HG03039 (cell line): ENCODE results near the gene LRBA.
"Not testable (repeated sequence)": the region's sequence is repeated elsewhere in the genome, so short reads cannot be mapped to it uniquely, and the experiment has no call there.

Experiments
- ATAC-seq: cut with Tn5 transposase; IDR thresholded peaks from one replicate; pipeline ENCODE4 v1.9.1; 2021; ENCODE audit warnings: mild to moderate bottlenecking, moderate library complexity; ENCODE audit not compliant: unreplicated experiment

Gene LRBA

GRCh38 chr4:151015459-151016347 is 619 bp upstream of the LRBA start:
- ATAC-seq: peak; percentile 74

GRCh38 chr4:151013944-151014343 is 1.1 kb downstream of the LRBA start:
- ATAC-seq: no peak

GRCh38 chr4:151013491-151013890 is 1.6 kb downstream of the LRBA start:
- no peak for ATAC-seq

- ATAC-seq: no peak
Measured at GRCh38 chr4:151012820-151013219, 2.3 kb downstream of the LRBA start.

GRCh38 chr4:151012376-151012775 is 2.7 kb downstream of the LRBA start:
- ATAC-seq: no peak

- no peak for ATAC-seq
Measured at GRCh38 chr4:151004222-151004621, 10.9 kb downstream of the LRBA start.

GRCh38 chr4:151000747-151001429 is 14.2 kb downstream of the LRBA start:
- no peak for ATAC-seq

- ATAC-seq: no peak
Measured at GRCh38 chr4:150999086-150999485, 16.0 kb downstream of the LRBA start.

- ATAC-seq: no peak
Measured at GRCh38 chr4:150997141-150997540, 17.9 kb downstream of the LRBA start.

- no peak for ATAC-seq
Measured at GRCh38 chr4:150994721-150995120, 20.4 kb downstream of the LRBA start.

GRCh38 chr4:150993577-150993976 is 21.5 kb downstream of the LRBA start:
- not testable (repeated sequence) for ATAC-seq

GRCh38 chr4:150990993-150991392 is 24.1 kb downstream of the LRBA start:
- ATAC-seq: no peak

- no peak for ATAC-seq
Measured at GRCh38 chr4:150990250-150990649, 24.8 kb downstream of the LRBA start.

- ATAC-seq: no peak
Measured at GRCh38 chr4:150988238-150988637, 26.8 kb downstream of the LRBA start.

- ATAC-seq: no peak
Measured at GRCh38 chr4:150987204-150987603, 27.9 kb downstream of the LRBA start.

GRCh38 chr4:150986085-150986484 is 29.0 kb downstream of the LRBA start:
- peak; percentile 54 for ATAC-seq

- ATAC-seq: no peak
Measured at GRCh38 chr4:150983851-150984250, 31.2 kb downstream of the LRBA start.

- ATAC-seq: no peak
Measured at GRCh38 chr4:150982557-150983233, 32.4 kb downstream of the LRBA start.

GRCh38 chr4:150978738-150979575 is 36.1 kb downstream of the LRBA start:
- ATAC-seq: no peak

- ATAC-seq: no peak
Measured at GRCh38 chr4:150976478-150977118, 38.5 kb downstream of the LRBA start.
